Esophagus squamous epithelium (tissue), 5 donors: ENCODE data around the gene NAT9. TPM values are rescaled to one million over a fixed set of nuclear protein-coding genes. Genes with fewer than 3 reads are reported as not detected.

Source experiments
- DNase-seq: peaks from one replicate; lab custom pipeline; 2025; lab: John Stamatoyannopoulos, UW
- H3K27ac ChIP-seq, 4 donors: fragments of 200-600 bp; sonication (generic); one replicate each; pipeline ENCODE4 v1.5.1; 2016 to 2019; ENCODE audit warnings: mild to moderate bottlenecking in 1 of 4
- H3K27me3 ChIP-seq, 4 donors: fragments of 200-600 bp; sonication (generic); 1 replicate in 3 of 4; 2 replicates in 1 of 4; pipeline versions ENCODE4 v1.5.1 to v1.6.0; 2017 to 2021; ENCODE audit warnings: antibody characterized with exemption in 1 of 4
- H3K36me3 ChIP-seq, 3 donors: fragments of 200-600 bp; sonication (generic); one replicate each; pipeline ENCODE4 v1.5.1; 2016 to 2019
- H3K4me1 ChIP-seq, 3 donors: fragments of 200-600 bp; sonication (generic); one replicate each; pipeline ENCODE4 v1.5.1; 2017 to 2019
- H3K4me3 ChIP-seq, 4 donors: fragments of 200-600 bp; sonication (generic); 1 replicate in 3 of 4; 2 replicates in 1 of 4; pipeline ENCODE4 v1.5.1; 2016 to 2019; ENCODE audit warnings: mild to moderate bottlenecking in 2 of 4, moderate library complexity in 1 of 4
- H3K9me3 ChIP-seq, 3 donors: fragments of 200-600 bp; sonication (generic); one replicate each; pipeline ENCODE4 v1.5.1; 2016 to 2019
- POLR2A ChIP-seq, 4 donors: fragments of 450-650 bp; IDR thresholded peaks; one replicate each; pipeline ENCODE4 v1.6.1; 2017; ENCODE audit warnings: antibody characterized with exemption in 4 of 4, mild to moderate bottlenecking in 4 of 4, moderate library complexity in 3 of 4
- WGBS, 2 donors: methylation state at CpG; one replicate each; pipeline ENCODE4 v1.1.5; 2018; 5-methylcytosine and 5-hydroxymethylcytosine counted together
- intact Hi-C: fragments of 100-400 bp; cut with DNase I; formaldehyde crosslinking; loops from one replicate; pipeline ENCODE4 v1.15.0; 2022
- total RNA-seq, 4 donors: library from RNA; depleted of rRNA; stranded (reverse); fragments of >200 nt; gene quantifications; one replicate each; pipeline ENCODE4 v1.1.0, GENCODE V29; 2016
- TF ChIP-seq, protein P1 (sequence below), 6 experiments: fragments of 450-650 bp in 4 of 6; fragments of 200-600 bp in 2 of 6; sonication (generic) in 2 of 6; IDR thresholded peaks; one replicate each; pipeline ENCODE4 v1.5.1; 2016 to 2019; ENCODE audit warnings: antibody characterized with exemption in 6 of 6, mild to moderate bottlenecking in 4 of 6, moderate library complexity in 4 of 6
- donor health status: DM: yes; HTN: yes; CAD: no.

The NAT9 gene
- total RNA-seq, 4 donors from 2014 or later = 17.3 to 29.8 (median 24.5) TPM

GRCh38 chr17:74733365-74734122 is 42.6 kb downstream of the NAT9 start:
- H3K4me1 ChIP-seq = peaks cover 18 to 26% (median 25%) of the 10 kb centered on the region in 3 donors
- no peak for DNase-seq
- H3K4me3 ChIP-seq = no peak overlapping the region
- H3K27ac ChIP-seq = no peak overlapping the region
- peaks cover 0 to 61% (median 7%) of the 10 kb centered on the region in 4 donors for H3K27me3 ChIP-seq
- TF ChIP-seq POLR2A (IDR thresholded peaks at IDR 0.05) = no peak
- TF ChIP-seq, protein P1, sequence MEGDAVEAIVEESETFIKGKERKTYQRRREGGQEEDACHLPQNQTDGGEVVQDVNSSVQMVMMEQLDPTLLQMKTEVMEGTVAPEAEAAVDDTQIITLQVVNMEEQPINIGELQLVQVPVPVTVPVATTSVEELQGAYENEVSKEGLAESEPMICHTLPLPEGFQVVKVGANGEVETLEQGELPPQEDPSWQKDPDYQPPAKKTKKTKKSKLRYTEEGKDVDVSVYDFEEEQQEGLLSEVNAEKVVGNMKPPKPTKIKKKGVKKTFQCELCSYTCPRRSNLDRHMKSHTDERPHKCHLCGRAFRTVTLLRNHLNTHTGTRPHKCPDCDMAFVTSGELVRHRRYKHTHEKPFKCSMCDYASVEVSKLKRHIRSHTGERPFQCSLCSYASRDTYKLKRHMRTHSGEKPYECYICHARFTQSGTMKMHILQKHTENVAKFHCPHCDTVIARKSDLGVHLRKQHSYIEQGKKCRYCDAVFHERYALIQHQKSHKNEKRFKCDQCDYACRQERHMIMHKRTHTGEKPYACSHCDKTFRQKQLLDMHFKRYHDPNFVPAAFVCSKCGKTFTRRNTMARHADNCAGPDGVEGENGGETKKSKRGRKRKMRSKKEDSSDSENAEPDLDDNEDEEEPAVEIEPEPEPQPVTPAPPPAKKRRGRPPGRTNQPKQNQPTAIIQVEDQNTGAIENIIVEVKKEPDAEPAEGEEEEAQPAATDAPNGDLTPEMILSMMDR (IDR thresholded peaks at IDR 0.05) = no peak
- intact Hi-C loops = loop anchor here (5.0 kb wide), 1 partner anchor 76 kb away; no protein-coding TSS in a partner anchor
- H3K9me3 ChIP-seq = no peaks in the 10 kb centered on the region
- H3K36me3 ChIP-seq = no peaks in the 10 kb centered on the region
- 46 to 76% methylated on average over 6 to 7 of the region's 9 CpGs for WGBS, 2 donors

GRCh38 chr17:74732042-74732867 is 43.9 kb downstream of the NAT9 start:
- Histone ChIP-seq H3K27ac (no peak overlapping the region), H3K9me3 (no peaks in the 10 kb centered on the region), H3K4me3 (no peak overlapping the region), H3K36me3 (no peaks in the 10 kb centered on the region), H3K4me1 (peaks cover 6 to 13% (median 12%) of the 10 kb centered on the region in 3 donors), H3K27me3 (peaks cover 0 to 48% (median 2%) of the 10 kb centered on the region in 4 donors)
- intact Hi-C loops = loop anchor here (5.0 kb wide), 1 partner anchor 75 kb away; no protein-coding TSS in a partner anchor
- WGBS, 2 donors = 68 to 75% methylated on average over 10 to 12 of the region's 12 CpGs
- DNase-seq = no peak
- TF ChIP-seq, protein P1 (IDR thresholded peaks at IDR 0.05) = no peak
- TF ChIP-seq POLR2A (IDR thresholded peaks at IDR 0.05) = no peak

GRCh38 chr17:74731347-74731605 is 44.9 kb downstream of the NAT9 start:
- Histone ChIP-seq H3K27ac (no peak overlapping the region), H3K4me1 (peaks cover 0 to 4% (median 3%) of the 10 kb centered on the region in 3 donors), H3K36me3 (no peaks in the 10 kb centered on the region), H3K4me3 (no peak overlapping the region), H3K9me3 (no peaks in the 10 kb centered on the region), H3K27me3 (peaks cover 0 to 38% (median 0%) of the 10 kb centered on the region in 4 donors)
- intact Hi-C loops = loop anchor here (5.0 kb wide), 1 partner anchor 74 kb away; no protein-coding TSS in a partner anchor
- no peak for DNase-seq
- TF ChIP-seq, protein P1 (IDR thresholded peaks at IDR 0.05) = no peak
- no peak for TF ChIP-seq POLR2A (IDR thresholded peaks at IDR 0.05)
- 51 to 71% methylated on average over 1 to 2 of the region's 4 CpGs for WGBS, 2 donors

DNA sequence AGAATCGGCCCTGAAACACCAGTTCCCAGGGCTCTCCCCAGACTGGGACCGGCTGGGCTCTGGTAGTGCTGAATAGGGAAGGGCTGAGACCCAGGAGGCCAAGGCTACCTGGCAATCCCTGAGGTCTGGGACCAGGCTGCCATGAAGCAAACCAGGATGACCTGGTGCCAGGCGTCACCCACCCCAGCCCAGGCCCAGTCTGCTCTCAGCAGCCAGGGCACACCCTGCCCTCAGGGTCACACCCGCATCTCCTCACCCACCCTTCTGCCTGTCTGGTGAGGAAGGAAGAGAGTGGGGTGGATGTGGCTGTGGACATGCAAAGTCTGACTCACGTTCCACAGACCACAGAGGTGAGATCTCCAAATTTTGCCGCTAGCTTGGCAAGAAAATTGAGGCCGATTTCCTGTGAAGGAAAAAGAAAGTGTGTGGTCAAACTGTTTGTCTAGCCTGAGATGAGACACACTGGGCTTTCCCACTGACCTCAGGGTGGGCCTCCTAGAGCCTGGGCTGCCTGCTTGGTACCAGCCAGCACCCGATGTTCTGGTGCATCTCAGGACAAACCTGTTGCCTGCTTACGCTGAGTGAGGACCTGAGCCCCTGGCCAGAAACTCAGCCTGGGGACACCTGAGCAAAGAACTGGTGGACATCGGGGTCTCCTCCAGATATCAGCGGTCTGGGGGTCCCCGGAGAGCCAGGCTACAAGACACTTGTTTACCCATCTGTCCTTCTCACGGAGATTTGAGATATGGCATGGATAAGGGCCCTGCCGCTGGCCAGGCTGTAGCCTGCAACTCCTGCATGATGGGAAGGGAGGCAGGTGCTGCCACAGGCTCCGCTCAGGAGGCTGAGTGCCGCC is 45.4 kb downstream of the NAT9 start:
- Histone ChIP-seq H3K4me1 (peaks cover 0 to 3% (median 0%) of the 10 kb centered on the region in 3 donors), H3K27me3 (peaks cover 0 to 33% (median 0%) of the 10 kb centered on the region in 4 donors), H3K4me3 (no peak overlapping the region), H3K36me3 (no peaks in the 10 kb centered on the region), H3K9me3 (no peaks in the 10 kb centered on the region), H3K27ac (peak overlapping the region in 1 of 4 donors; percentile 5)
- 57 to 60% methylated on average over 7 to 8 of the region's 16 CpGs for WGBS, 2 donors
- DNase-seq = no peak
- intact Hi-C loops = loop anchor here (5.0 kb wide), 1 partner anchor 73 kb away; no protein-coding TSS in a partner anchor
- TF ChIP-seq, protein P1 (IDR thresholded peaks at IDR 0.05) = no peak
- TF ChIP-seq POLR2A (IDR thresholded peaks at IDR 0.05) = no peak
